OCI-LY1 (cell line): ENCODE results near the gene SDC1.

Experiments used
- H2AFZ ChIP-seq: fragments of 200-600 bp; sonication (generic), shearing (Covaris generic); 2 replicates; pipeline ENCODE4 v1.6.0; 2014; ENCODE audit warnings: antibody characterized with exemption, mild to moderate bottlenecking, low read length
- H3F3A ChIP-seq: fragments of 200-600 bp; sonication (generic), shearing (Covaris generic); 2 replicates; pipeline ENCODE4 v1.6.0; 2014; ENCODE audit warnings: mild to moderate bottlenecking, antibody characterized with exemption, low read length, moderate library complexity; ENCODE audit not compliant: insufficient read depth
- H3K27ac ChIP-seq: fragments of 200-600 bp; sonication (generic); 2 replicates; pipeline ENCODE4 v1.5.1; 2014; ENCODE audit warnings: low read length, mixed run types, mild to moderate bottlenecking, low read depth; ENCODE audit not compliant: poor library complexity, severe bottlenecking
- H3K27me3 ChIP-seq: fragments of 200-600 bp; sonication (generic); 2 replicates; pipeline ENCODE4 v1.6.0; 2014; ENCODE audit warnings: antibody characterized with exemption, mild to moderate bottlenecking, low read length, moderate library complexity; ENCODE audit not compliant: insufficient read depth
- H3K36me3 ChIP-seq: fragments of 200-600 bp; sonication (generic); 2 replicates; pipeline ENCODE4 v1.6.1; 2014; ENCODE audit warnings: mild to moderate bottlenecking, antibody characterized with exemption, low read length, moderate library complexity, mixed read lengths; ENCODE audit not compliant: insufficient read depth
- H3K4me1 ChIP-seq: fragments of 200-600 bp; sonication (generic); 2 replicates; pipeline ENCODE4 v1.5.1; 2014; ENCODE audit warnings: mild to moderate bottlenecking, low read length, moderate library complexity; ENCODE audit not compliant: insufficient read depth, severe bottlenecking
- H3K4me2 ChIP-seq: fragments of 200-600 bp; sonication (generic), shearing (Covaris generic); 2 replicates; pipeline ENCODE4 v1.6.1; 2014; ENCODE audit warnings: low read length
- H3K4me3 ChIP-seq: fragments of 200-600 bp; sonication (generic); 2 replicates; pipeline ENCODE4 v1.5.1; 2014; ENCODE audit warnings: low read length, low read depth, mild to moderate bottlenecking, mixed read lengths; ENCODE audit not compliant: poor library complexity, severe bottlenecking
- H3K79me2 ChIP-seq: fragments of 200-600 bp; shearing (Covaris generic); 2 replicates; pipeline ENCODE4 v1.6.1; 2016; ENCODE audit warnings: mixed run types, low read length, mixed read lengths; ENCODE audit not compliant: insufficient read depth
- H3K9ac ChIP-seq: fragments of 200-600 bp; sonication (generic), shearing (Covaris generic); 2 replicates; pipeline ENCODE4 v1.6.1; 2014; ENCODE audit warnings: mild to moderate bottlenecking, low read length, mixed read lengths
- H3K9me2 ChIP-seq: fragments of 200-600 bp; sonication (generic), shearing (Covaris generic); 2 replicates; pipeline ENCODE4 v1.6.1; 2014; ENCODE audit warnings: low read depth, mild to moderate bottlenecking, low read length, mixed read lengths
- H3K9me3 ChIP-seq: fragments of 200-600 bp; shearing (Covaris generic); 2 replicates; pipeline ENCODE4 v1.6.1; 2014; ENCODE audit warnings: low read length, mixed read lengths
- H4K20me1 ChIP-seq: fragments of 200-600 bp; sonication (generic), shearing (Covaris generic); 2 replicates; pipeline ENCODE4 v1.6.0; 2016; ENCODE audit warnings: mild to moderate bottlenecking, low read length; ENCODE audit not compliant: insufficient read depth
- EZH2 ChIP-seq: fragments of 200-600 bp; sonication (generic), shearing (Covaris generic); IDR thresholded peaks from 2 replicates; pipeline ENCODE4 v1.8.0; 2017; ENCODE audit warnings: borderline replicate concordance, mixed run types, mild to moderate bottlenecking, antibody characterized with exemption, low read length, moderate library complexity, mixed read lengths
- TF ChIP-seq, protein P1 (sequence below): fragments of 200-600 bp; sonication (generic), shearing (Covaris generic); IDR thresholded peaks from 2 replicates; pipeline ENCODE4 v1.5.1; 2017; ENCODE audit warnings: mild to moderate bottlenecking, antibody characterized with exemption, low read length, moderate library complexity, mixed read lengths

Gene SDC1

DNA sequence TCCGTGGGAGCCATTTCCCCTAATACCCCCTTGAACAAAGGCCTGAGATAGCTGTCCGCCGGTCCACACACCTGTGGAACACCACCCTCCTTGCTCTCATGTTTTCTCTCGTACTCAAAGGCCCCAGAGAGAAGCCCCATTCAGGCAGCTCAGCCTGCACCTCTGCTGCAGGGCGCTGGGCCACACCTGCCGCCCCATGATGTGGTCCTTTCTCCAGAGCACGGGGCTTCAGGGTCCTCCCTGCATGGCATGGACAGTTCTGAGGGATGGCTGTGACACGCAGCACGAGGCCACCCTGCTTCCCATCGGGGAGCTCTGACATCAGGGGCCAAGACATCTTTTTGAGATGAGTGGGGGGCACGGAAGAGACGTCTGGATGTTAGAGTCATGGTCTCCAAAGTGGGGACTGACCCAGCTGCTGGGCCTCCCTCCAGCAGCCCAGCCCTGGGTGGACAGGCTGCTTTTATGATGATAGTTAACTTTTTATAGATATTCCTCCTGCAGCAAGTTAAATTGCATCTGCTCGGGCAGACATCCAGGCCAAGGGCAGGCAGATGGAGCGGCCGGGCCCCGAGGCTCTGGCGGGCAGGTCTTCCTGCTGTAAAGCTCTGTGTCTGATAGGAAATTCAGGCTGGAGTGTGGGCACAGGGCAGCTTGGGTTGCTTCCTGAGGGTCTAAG lies 56.7 kb downstream of the SDC1 start:
- Histone ChIP-seq H3K9me2 (no peaks in the 10 kb centered on the region), H3K4me1 (no peaks in the 10 kb centered on the region), H3K4me2 (no peak overlapping the region), H3K9me3 (no peaks in the 10 kb centered on the region), H3K36me3 (no peaks in the 10 kb centered on the region), H3K27ac (no peak overlapping the region), H3K79me2 (no peaks in the 10 kb centered on the region), H3F3A (no peaks in the 10 kb centered on the region), H3K27me3 (0 out of 2 replicates have a peak, but pooled peaks cover 3% of the 10 kb centered on the region), H3K4me3 (no peak overlapping the region), H4K20me1 (no peaks in the 10 kb centered on the region), H2AFZ (no peak overlapping the region), H3K9ac (no peak overlapping the region)
- TF ChIP-seq EZH2, result no peak
- TF ChIP-seq, protein P1, sequence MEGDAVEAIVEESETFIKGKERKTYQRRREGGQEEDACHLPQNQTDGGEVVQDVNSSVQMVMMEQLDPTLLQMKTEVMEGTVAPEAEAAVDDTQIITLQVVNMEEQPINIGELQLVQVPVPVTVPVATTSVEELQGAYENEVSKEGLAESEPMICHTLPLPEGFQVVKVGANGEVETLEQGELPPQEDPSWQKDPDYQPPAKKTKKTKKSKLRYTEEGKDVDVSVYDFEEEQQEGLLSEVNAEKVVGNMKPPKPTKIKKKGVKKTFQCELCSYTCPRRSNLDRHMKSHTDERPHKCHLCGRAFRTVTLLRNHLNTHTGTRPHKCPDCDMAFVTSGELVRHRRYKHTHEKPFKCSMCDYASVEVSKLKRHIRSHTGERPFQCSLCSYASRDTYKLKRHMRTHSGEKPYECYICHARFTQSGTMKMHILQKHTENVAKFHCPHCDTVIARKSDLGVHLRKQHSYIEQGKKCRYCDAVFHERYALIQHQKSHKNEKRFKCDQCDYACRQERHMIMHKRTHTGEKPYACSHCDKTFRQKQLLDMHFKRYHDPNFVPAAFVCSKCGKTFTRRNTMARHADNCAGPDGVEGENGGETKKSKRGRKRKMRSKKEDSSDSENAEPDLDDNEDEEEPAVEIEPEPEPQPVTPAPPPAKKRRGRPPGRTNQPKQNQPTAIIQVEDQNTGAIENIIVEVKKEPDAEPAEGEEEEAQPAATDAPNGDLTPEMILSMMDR, result no peak

DNA sequence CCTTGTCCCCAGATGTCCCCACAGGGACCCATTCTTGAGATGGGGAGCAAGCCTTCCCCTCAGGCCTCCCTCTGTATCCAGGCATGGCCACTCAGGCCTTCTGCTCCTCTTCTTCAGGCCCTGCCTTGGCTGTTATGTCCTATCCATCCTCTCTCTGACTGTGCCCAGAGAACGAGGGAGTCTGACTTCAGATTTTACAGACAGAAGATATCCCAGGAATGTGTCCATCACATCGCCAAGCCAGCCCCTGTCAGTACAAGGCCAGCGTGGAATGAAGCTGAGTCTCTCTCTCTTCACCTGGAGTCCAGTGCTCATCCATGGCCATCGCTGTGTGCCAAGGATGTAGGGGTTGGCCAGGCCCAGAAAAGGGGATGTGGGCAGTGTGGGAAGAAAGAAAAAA lies 57.6 kb downstream of the SDC1 start:
- no peaks in the 10 kb centered on the region for H3K9me2 ChIP-seq
- H4K20me1 ChIP-seq, result no peaks in the 10 kb centered on the region
- H3K27ac ChIP-seq, result no peak overlapping the region
- H3K4me2 ChIP-seq, result no peak overlapping the region
- H3K4me1 ChIP-seq, result no peaks in the 10 kb centered on the region
- no peaks in the 10 kb centered on the region for H3K27me3 ChIP-seq
- TF ChIP-seq EZH2, result no peak
- TF ChIP-seq, protein P1, result no peak
- no peak overlapping the region for H3K9ac ChIP-seq
- H3K36me3 ChIP-seq, result no peaks in the 10 kb centered on the region
- no peak overlapping the region for H2AFZ ChIP-seq
- no peaks in the 10 kb centered on the region for H3K9me3 ChIP-seq
- H3K79me2 ChIP-seq, result no peaks in the 10 kb centered on the region
- no peak overlapping the region for H3K4me3 ChIP-seq
- H3F3A ChIP-seq, result no peaks in the 10 kb centered on the region

DNA sequence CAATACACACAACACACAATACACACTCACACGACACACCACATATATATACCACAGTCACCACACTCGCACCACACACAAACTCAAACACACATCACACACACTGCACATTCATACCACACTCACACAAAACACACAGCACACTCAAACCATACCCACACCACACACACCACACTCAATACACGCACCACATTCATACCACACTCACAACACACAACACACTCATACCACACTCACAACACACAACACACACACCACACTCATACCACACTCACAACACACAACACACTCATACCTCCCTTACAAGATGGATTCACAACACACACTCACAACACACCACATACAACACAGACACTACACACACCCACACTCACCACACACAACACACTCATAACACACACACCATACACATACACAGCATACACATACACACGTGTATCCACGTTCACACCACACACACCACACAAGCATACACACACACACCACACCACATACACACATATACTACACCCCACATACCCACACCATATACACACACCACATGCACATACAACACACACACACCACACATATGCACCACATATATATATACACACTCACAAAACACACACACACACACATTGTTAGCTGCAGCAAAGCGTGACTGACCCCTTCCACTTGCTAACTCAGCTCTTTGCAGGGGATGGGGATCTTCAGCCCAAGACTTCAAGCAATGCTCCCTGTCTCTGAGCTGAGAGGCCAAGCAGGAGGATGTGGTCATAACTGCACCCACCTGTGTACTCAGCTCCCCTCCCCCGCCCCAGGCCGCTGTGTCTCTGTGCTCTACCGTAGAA lies 59.0 kb downstream of the SDC1 start:
- Histone ChIP-seq H4K20me1 (no peaks in the 10 kb centered on the region), H3K9me2 (no peaks in the 10 kb centered on the region), H2AFZ (no peak overlapping the region), H3K36me3 (no peaks in the 10 kb centered on the region), H3K4me1 (no peaks in the 10 kb centered on the region), H3K9me3 (no peaks in the 10 kb centered on the region), H3K27me3 (no peaks in the 10 kb centered on the region), H3K27ac (no peak overlapping the region), H3K9ac (no peak overlapping the region), H3K4me3 (no peak overlapping the region), H3F3A (no peaks in the 10 kb centered on the region), H3K79me2 (no peaks in the 10 kb centered on the region), H3K4me2 (no peak overlapping the region)
- TF ChIP-seq, protein P1, result no peak
- TF ChIP-seq EZH2, result no peak
